Sigmoid colon (tissue), 4 donors: ENCODE measurements around the gene RAVER2.

ENCODE experiments used
- CTCF ChIP-seq, 4 experiments: fragments of 450-650 bp in 3 of 4; fragments of 200-600 bp in 1 of 4; IDR thresholded peaks; one replicate each; pipeline ENCODE4 v1.5.1; 2016 to 2019; ENCODE audit warnings: antibody characterized with exemption in 4 of 4, mild to moderate bottlenecking in 3 of 4, moderate library complexity in 2 of 4
- POLR2AphosphoS5 ChIP-seq, 4 donors: sonication (generic); formaldehyde crosslinking; IDR thresholded peaks; one replicate each; pipeline ENCODE4 v1.6.1; 2017; ENCODE audit warnings: antibody characterized with exemption in 4 of 4

GRCh38 chr1:64829411-64830029 lies 84.6 kb downstream of the RAVER2 start:
- no peak for TF ChIP-seq CTCF (IDR thresholded peaks at IDR 0.05)
- no peak for TF ChIP-seq POLR2AphosphoS5 (IDR thresholded peaks at IDR 0.05)
